Fibroblast of lung (primary cell): ENCODE results near the gene TENM3. TPM values are rescaled to one million over a fixed set of nuclear protein-coding genes. Genes with fewer than 3 reads are reported as not detected.

Source experiments
- DNase-seq, 2 donors: peaks; one replicate each; pipeline versions ENCODE4 v3.0.0 to v3.0.0-alpha.2; 2010; ENCODE audit warnings: low read depth in 2 of 2
- H2AFZ ChIP-seq: 2 replicates; pipeline ENCODE4 v1.5.1; 2012; ENCODE audit warnings: low read length, control low read depth, inconsistent platforms
- H3K27ac ChIP-seq: 2 replicates; pipeline ENCODE4 v1.5.1; 2011; ENCODE audit warnings: low read length, control low read depth; ENCODE audit not compliant: insufficient read depth
- H3K27me3 ChIP-seq: 2 replicates; pipeline ENCODE4 v1.5.1; 2011; ENCODE audit warnings: mild to moderate bottlenecking, low read length; ENCODE audit not compliant: control insufficient read depth, insufficient read depth
- H3K36me3 ChIP-seq: 2 replicates; pipeline ENCODE4 v1.5.1; 2011; ENCODE audit warnings: low read length; ENCODE audit not compliant: control insufficient read depth, insufficient read depth
- H3K4me1 ChIP-seq: 2 replicates; pipeline ENCODE4 v1.5.1; 2011; ENCODE audit warnings: low read length; ENCODE audit not compliant: control insufficient read depth, insufficient read depth; ENCODE audit errors: extremely low read depth
- H3K4me2 ChIP-seq: 2 replicates; pipeline ENCODE4 v1.5.1; 2011; ENCODE audit warnings: low read length, control low read depth; ENCODE audit not compliant: insufficient read depth; ENCODE audit errors: extremely low read depth
- H3K4me3 ChIP-seq, 4 experiments: fragments of 200-600 bp in 1 of 4; sonication (generic) in 1 of 4; replicated peaks in 1 of 4; 2 replicates each; pipeline ENCODE4 v1.5.1; 2011 to 2016; ENCODE audit warnings: low read length in 4 of 4, low read depth in 3 of 4, mild to moderate bottlenecking in 3 of 4, control low read depth in 2 of 4, inconsistent platforms in 1 of 4, mixed read lengths in 1 of 4; ENCODE audit not compliant: insufficient read depth in 1 of 4; ENCODE audit errors: control extremely low read depth in 1 of 4
- H3K79me2 ChIP-seq: 2 replicates; pipeline ENCODE4 v1.5.1; 2012; ENCODE audit warnings: mild to moderate bottlenecking, low read length, inconsistent platforms; ENCODE audit not compliant: control insufficient read depth, insufficient read depth
- H3K9ac ChIP-seq: 2 replicates; pipeline ENCODE4 v1.5.1; 2011; ENCODE audit warnings: mild to moderate bottlenecking, low read length, control low read depth; ENCODE audit not compliant: insufficient read depth
- H3K9me3 ChIP-seq: 2 replicates; pipeline ENCODE4 v1.5.1; 2012; ENCODE audit warnings: low read depth, low read length; ENCODE audit not compliant: control insufficient read depth, insufficient read depth
- H4K20me1 ChIP-seq: 2 replicates; pipeline ENCODE4 v1.5.1; 2011; ENCODE audit warnings: low read length; ENCODE audit not compliant: control insufficient read depth, insufficient read depth; ENCODE audit errors: extremely low read depth
- EZH2 ChIP-seq: IDR thresholded peaks from 2 replicates; pipeline ENCODE4 v1.5.1; 2012; ENCODE audit warnings: low read length, control low read depth, mild to moderate bottlenecking; ENCODE audit errors: missing control alignments
- polyA plus RNA-seq, 2 donors: library from polyadenylated mRNA; depleted of rRNA in 1 of 2; stranded (reverse) in 1 of 2; unstranded in 1 of 2; fragments of >200 nt; gene quantifications; 2 replicates each; pipeline ENCODE4 v1.2.1, GENCODE V29; 2011 to 2012; ENCODE audit warnings: missing spikeins in 1 of 2
- total RNA-seq: library from RNA; depleted of rRNA; stranded (reverse); fragments of >200 nt; gene quantifications from 2 replicates; pipeline ENCODE4 v1.2.1, GENCODE V29; 2014
- TF ChIP-seq, protein P1 (sequence below), 2 donors: IDR thresholded peaks in 1 of 2; conservative IDR thresholded peaks in 1 of 2; 1 replicate in 1 of 2; 2 replicates in 1 of 2; pipeline ENCODE4 v1.5.1; 2011 to 2012; ENCODE audit warnings: low read length in 2 of 2, control low read depth in 1 of 2, inconsistent platforms in 1 of 2, low read depth in 1 of 2, mild to moderate bottlenecking in 1 of 2

The TENM3 gene
- total and polyA plus RNA-seq, 2 donors (not counting 1 experiment from before 2014, with no cell fraction given): 2.7 to 3.6 TPM

GRCh38 chr4:182426901-182427300, 183.7 kb downstream of the TENM3 start:
- Histone ChIP-seq H3K9ac (no peak overlapping the region), H3K4me2 (no peak overlapping the region), H3K4me1 (no peaks in the 10 kb centered on the region), H3K36me3 (no peaks in the 10 kb centered on the region), H2AFZ (no peak overlapping the region), H3K27ac (no peak overlapping the region), H3K27me3 (no peaks in the 10 kb centered on the region), H4K20me1 (no peaks in the 10 kb centered on the region), H3K4me3 (no peak overlapping the region), H3K79me2 (no peaks in the 10 kb centered on the region), H3K9me3 (no peaks in the 10 kb centered on the region)
- DNase-seq: no peak
- TF ChIP-seq EZH2: no peak
- TF ChIP-seq, protein P1, sequence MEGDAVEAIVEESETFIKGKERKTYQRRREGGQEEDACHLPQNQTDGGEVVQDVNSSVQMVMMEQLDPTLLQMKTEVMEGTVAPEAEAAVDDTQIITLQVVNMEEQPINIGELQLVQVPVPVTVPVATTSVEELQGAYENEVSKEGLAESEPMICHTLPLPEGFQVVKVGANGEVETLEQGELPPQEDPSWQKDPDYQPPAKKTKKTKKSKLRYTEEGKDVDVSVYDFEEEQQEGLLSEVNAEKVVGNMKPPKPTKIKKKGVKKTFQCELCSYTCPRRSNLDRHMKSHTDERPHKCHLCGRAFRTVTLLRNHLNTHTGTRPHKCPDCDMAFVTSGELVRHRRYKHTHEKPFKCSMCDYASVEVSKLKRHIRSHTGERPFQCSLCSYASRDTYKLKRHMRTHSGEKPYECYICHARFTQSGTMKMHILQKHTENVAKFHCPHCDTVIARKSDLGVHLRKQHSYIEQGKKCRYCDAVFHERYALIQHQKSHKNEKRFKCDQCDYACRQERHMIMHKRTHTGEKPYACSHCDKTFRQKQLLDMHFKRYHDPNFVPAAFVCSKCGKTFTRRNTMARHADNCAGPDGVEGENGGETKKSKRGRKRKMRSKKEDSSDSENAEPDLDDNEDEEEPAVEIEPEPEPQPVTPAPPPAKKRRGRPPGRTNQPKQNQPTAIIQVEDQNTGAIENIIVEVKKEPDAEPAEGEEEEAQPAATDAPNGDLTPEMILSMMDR (conservative IDR thresholded peaks at IDR 0.05 in 1 of 2, IDR thresholded peaks at IDR 0.05 in 1 of 2; ENCODE audit: low read depth in 1 of 2, low read length in 2 of 2): no peak

- no peak overlapping the region for H3K9ac ChIP-seq
- H3K79me2 ChIP-seq: no peaks in the 10 kb centered on the region
- TF ChIP-seq, protein P1 (conservative IDR thresholded peaks at IDR 0.05 in 1 of 2, IDR thresholded peaks at IDR 0.05 in 1 of 2; ENCODE audit: low read depth in 1 of 2, low read length in 2 of 2): no peak
- TF ChIP-seq EZH2: no peak
- no peak overlapping the region for H3K27ac ChIP-seq
- no peaks in the 10 kb centered on the region for H3K9me3 ChIP-seq
- H2AFZ ChIP-seq: no peak overlapping the region
- no peak overlapping the region for H3K4me2 ChIP-seq
- H3K4me1 ChIP-seq: no peaks in the 10 kb centered on the region
- no peak overlapping the region for H3K4me3 ChIP-seq
- H4K20me1 ChIP-seq: no peaks in the 10 kb centered on the region
- H3K27me3 ChIP-seq: no peaks in the 10 kb centered on the region
- no peaks in the 10 kb centered on the region for H3K36me3 ChIP-seq
- DNase-seq: peak; percentile 53 to 87
Measured at GRCh38 chr4:182427554-182427953, 184.4 kb downstream of the TENM3 start.

GRCh38 chr4:182429896-182430295, 186.7 kb downstream of the TENM3 start:
- Histone ChIP-seq H3K36me3 (no peaks in the 10 kb centered on the region), H3K79me2 (no peaks in the 10 kb centered on the region), H3K27me3 (no peaks in the 10 kb centered on the region), H3K27ac (no peak overlapping the region), H3K4me3 (no peak overlapping the region), H3K9ac (no peak overlapping the region), H3K4me1 (no peaks in the 10 kb centered on the region), H3K4me2 (no peak overlapping the region), H3K9me3 (no peaks in the 10 kb centered on the region), H4K20me1 (no peaks in the 10 kb centered on the region), H2AFZ (no peak overlapping the region)
- TF ChIP-seq EZH2: no peak
- TF ChIP-seq, protein P1 (conservative IDR thresholded peaks at IDR 0.05 in 1 of 2, IDR thresholded peaks at IDR 0.05 in 1 of 2; ENCODE audit: low read depth in 1 of 2, low read length in 2 of 2): no peak
- no peak for DNase-seq
